NCI-H524 (cell line): ENCODE results near the gene TRIM32.
A peak's percentile ranks its signal among the peaks of the same experiment; 100 is the strongest.

Experiments
- DNase-seq, 2 experiments: peaks; one replicate each; lab custom pipeline; 2025; lab: John Stamatoyannopoulos, UW

Gene TRIM32

DNA sequence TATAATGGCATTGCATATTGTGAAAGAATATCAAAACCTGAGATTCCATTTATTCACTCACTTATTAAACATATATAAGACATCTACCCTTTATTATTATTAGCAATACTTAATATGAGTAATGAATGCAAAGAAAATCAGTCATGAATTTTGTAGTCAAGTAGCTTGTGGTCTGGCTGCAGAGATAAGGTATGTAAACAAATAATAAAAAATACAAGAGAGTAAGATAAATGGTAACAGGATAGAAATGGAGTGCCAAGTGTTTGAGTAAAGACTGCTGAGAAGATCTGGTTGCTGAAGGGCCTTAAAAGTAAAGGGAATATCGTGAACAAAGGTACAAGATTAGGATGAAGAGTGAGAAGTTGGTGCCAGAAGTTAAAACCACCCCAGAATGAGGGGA lies 18.4 kb downstream of the TRIM32 start:
- DNase-seq, result no peak

DNA sequence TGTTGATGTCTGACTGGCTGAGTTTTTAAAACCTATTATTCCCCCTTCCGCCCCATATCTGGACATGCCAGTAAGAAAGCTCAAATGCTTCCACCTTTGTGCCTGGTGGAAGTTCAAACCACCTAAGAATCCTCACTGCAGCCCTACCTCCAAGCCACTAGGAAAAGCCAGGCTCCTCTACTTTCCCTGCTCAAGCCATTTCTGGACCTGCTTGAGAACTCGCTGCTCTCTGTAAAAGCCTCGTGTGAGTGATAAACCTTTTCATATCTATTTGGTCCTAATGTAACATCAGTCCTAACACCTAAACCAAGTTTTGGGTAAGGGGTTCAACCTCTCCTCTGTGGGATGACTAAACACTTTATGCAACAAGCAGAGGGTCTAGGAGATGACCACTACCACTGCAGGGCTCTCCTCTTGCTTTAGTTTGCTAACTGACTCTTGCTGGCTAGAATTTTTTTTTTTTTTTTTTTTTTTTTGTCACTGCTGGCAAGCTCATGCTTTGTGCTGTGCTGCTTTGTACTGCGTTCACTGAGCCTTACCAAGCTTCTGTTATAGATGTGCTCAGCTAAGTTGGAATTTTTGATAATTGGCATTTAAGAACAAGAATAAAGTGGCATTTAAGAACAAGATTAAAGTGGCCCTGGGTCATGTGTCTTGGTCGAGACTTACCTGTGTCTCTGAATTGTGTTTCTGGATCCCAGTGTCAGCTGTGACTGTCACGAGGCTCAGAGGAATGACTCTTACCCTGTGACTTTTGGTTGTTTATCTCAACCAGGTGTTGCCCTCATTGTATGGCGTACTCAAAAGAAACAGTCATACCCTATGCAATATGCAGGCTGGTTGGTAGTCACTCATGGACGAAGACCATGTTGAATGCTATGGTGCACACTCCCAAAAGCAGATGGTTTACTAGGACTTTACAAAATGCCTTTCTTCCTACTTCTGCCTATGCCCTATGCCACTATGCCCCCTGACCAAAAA lies 19.5 kb downstream of the TRIM32 start:
- DNase-seq, result no peak

DNA sequence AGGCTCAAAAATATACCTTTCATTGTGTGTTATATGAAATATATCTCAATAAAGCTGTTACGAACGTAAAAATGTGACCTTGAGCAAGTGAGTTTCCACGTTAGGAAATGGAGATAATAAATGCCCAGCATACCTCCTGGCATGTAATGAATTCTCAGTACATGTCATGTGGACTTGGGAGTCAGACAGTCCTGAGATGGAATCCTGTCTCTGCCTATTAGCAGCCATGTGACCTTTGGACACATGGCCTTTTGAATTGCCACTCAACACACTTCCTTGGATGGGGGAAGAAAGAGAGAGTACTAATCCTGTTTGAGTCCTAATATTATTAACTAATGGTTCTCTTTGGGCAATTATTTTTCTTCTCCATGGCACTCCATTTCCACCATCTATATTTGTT lies 25.7 kb downstream of the TRIM32 start:
- no peak for DNase-seq

DNA sequence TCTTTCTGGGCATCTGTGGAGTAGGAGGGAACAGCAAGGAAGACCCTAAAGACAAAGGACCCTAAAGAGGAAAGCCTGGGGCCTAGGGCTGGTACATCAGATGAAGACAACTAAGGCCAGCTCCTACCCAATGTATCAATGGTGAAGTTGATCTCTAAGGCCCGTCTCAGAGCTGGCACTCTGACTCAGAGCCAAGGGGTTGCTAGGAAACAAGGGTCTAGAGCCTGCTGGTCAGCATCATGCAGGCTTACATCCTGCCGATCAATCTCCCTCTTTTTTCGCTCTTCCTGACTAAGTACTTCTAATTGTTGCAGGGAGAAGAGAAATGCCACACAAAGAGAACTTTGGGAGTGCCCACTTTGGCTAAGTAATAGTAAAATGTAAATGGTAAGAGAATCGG lies 26.2 kb downstream of the TRIM32 start:
- peak in 1 of 2 experiments; percentile 40 for DNase-seq

DNA sequence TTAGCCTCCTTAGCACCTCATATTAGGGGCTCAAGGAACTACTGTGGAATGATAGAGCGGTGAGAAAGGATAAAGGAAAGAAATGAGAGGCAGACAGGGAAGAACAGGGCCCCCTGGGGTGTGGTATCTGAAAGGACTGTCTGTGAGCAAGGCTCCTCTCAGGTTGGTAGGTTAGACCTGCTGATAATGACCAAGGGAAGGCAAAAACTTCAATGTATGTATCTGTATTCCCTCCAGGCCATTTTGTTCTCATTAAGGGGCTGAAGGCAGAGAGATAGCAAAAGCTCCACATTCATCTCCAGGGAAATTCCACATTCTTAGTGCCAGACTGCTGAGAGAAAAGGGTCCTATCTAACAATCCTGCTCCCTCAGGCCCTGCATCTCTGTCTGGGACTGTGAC lies 28.6 kb downstream of the TRIM32 start:
- DNase-seq, result no peak

DNA sequence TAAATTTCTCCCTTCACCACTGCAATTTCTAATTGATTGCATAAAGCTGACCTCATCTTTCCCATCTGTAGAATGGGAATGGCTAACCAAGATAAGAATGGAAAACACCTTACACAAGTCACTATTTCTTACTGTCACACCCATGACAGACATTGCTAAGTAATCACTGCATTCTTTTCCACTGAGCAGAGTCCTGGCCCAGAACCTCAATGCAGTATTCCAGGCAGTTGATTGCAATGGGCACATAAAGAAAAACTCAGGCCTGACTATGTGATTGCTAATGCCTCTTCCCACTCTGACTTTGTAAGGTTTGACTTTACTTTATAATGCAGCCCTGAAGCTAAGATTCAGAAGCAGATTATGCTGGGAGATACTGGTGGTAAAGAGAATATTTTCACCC lies 29.3 kb downstream of the TRIM32 start:
- no peak for DNase-seq

DNA sequence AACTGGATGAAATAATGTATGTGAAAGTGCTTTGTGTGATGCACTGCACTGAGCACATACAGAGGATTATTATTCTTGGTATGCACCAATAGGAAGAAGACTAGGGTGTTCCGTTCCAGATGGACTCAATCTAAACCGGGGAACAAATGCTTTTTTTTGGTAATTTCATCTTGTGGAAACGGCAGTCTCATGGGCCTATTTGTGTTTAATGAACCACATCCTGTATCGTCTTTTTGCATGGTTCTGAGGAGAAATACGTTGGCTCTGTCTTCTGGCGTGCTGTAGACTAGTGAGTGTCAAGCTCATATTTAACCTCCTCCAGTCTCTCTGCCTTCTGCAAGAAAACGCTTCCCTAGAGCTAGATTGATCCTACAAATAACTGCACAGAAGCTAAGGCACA lies 30.0 kb downstream of the TRIM32 start:
- no peak for DNase-seq

DNA sequence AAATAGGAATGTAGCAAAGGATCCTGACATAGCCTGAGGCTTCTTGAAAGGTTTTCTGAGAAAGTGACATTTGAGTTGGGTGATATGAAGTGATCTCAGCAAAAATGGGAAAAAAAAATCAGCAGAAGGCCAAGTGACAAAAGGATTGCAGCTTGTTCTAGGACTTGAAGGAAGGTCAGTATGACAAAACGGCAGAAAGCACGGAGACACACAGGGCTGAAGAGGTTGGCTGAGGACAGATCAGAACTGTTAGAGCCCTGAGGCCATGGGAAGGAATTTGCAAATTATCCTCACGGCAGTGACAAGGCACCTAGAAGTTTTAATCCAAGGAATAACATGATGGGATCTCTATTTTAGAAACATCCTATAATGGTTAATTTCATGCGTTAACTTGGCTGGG lies 31.0 kb downstream of the TRIM32 start:
- DNase-seq, result no peak

DNA sequence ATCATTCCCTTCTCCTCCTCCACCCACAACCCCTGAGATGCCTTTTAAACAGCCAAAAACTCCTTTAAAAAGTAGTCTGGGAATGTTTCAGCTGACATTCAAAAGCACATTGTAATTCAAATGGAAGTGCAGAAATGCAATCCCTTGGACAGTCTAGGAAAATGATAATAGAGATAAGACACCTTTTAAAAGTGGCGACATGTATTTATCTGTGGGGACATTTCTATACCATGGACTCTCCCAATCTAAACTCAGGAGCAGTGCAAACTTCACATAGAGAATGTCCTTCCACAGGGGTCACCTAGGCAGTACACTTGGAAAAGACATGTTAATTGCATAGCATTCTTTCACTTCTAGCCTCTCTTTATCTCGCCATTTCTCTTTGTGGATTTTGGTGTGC lies 33.0 kb downstream of the TRIM32 start:
- DNase-seq, result no peak

DNA sequence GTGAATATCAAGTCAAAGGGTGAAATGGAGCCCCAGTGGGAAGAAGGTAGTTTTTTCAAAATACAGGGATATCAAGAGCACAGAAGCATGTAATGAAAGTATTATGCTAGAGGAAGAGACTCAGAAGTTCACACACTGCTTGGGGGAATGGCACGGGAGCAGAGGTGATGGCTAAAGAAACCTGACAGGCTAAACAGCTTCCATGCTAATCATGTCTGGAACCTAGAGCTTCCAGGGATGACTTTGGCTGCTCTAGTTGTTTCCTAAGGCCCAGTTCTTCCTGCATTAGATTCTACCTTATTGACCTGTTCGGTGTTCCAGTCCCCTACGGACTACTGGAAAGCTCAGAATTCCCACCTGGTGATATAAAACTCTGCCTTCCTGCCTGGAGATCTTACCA lies 34.3 kb downstream of the TRIM32 start:
- DNase-seq, result no peak

DNA sequence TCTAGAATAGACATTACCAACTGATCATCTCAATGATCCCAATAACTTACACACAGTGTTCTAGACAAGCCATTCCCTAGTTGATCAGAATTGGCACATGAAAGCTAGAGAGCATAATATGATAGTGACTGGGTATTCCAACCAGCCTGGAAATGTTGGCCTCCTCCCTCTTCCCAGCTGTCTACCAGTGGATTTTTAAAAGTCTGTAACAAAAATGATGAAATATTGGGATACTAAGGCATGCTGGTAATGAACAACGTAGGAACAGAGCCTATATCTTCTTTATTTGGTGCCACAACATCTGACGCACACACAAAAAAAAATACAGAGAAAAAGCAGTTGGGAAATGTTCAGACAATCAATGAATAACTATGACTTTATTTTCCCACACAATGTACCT lies 34.8 kb downstream of the TRIM32 start:
- no peak for DNase-seq

DNA sequence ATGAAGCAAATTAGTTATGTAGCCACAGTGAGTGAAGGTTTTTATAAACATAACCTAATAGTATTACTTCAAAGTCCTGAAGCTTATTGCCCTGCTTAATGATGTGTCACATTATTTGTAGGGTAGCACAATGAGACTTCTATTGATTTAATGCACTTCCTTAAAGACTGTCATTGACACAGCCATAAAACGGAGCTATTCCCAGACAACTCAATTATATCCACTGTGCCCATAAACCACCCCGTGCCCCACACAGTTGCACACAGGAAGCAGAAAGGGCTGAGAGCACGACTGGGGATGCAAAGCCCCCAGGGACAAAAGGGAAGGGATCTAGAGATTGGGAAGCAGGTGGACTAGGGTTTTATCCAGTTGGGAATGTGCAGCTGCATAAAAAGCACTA lies 37.0 kb downstream of the TRIM32 start:
- no peak for DNase-seq

DNA sequence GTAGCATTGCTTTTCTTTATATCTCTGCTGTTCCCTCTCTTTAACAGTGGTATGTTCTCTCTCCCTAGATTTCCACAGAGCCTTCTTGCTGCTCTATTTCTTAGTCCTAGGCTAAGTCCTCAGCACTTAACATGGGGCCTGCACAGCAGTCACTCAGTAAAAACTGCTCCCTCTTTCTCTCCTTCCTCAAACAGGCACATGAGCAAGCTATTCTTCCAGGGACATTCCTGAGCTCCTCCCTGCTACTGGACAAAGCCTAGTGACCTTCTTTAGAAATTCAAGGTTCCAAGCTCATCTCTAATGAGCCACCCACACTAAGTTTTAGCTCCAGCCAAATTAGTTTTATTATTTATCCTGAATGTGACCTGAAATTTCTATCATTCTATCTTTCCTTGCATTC lies 39.5 kb downstream of the TRIM32 start:
- no peak for DNase-seq

DNA sequence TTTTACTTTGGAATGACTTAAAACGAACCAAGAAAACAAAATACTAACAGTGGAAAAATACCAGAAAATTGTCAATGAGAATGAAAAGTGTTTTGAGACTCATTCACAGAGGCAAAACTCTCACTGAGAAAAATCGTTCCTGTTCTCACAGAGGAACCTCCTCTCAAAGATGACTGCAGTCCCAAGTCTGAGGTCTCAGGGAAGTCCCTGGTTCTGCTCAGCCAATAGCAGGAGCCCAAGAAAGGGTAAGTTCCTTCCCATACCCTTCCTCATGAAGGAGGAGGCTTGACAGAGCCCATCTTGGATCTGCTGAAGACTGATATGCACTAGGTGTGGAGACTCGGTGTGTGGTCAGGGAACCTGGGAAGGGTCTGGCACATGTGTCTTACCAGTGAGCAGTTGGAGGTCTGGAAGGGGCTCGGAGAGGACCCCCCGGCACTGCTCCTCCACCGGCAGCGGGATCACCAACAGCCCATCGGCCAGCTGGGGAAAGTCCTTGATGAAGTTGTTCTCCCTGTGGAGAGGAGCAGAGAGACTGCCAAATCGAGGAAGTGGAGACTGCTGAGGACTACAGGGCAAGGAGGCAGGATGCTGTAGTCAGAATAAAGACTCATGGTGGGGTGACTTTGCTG lies 46.0 kb downstream of the TRIM32 start:
- DNase-seq, result no peak

DNA sequence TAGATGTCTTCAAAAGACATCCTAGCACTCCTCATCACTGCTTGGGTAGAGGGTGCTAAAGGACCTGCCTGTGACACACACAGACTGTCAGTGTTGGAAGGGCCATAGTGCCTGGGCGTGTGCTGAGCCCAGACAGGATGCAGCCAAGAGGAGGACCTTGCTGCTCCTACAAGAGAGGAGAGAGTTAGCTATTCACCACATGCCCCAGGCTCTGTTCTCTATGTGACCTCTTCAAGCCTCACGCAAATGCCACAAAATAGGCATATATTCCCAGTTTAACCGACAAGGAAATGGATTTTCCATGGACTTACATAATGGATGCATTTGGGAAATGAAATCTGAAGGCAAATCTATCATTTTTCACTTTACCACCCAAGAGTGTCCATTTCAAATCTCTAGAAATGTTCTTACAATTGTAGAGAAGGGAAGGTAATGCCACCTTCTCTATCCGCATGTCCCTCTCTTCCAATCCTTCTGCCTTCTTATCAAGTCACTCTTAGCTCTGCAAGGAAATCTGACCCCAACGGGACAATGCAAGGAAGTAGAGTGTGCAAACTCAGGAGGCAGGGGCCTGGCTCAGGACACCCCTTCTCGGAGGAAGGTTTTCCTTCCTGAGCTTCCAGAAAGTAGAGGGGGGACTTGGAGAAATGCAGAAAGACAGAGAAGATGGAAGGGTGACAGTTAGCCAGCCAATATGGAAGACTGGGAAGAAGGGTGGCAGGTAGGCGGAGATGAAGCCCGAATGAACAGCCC lies 49.5 kb downstream of the TRIM32 start:
- DNase-seq, result no peak

DNA sequence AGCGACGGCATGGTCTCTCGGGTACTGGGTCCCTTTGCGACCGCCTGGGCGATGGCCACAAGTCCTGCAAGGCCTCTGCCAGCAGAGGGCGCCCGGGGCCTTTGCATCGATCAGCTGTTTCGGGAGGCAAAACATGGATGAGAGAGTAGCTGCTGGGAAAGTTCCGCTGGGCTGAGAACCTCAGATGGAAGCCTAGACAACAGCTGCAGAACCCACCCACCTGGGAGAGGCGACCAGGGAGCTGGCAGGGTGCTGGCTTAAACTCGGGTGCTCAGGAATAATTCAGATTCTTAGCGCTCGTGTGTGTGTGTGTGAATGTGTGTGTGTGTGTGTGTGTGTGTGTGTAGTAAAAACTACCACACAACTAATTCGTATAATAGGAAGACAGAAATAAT lies 50.0 kb downstream of the TRIM32 start:
- peak; percentile 92 to 95 for DNase-seq

DNA sequence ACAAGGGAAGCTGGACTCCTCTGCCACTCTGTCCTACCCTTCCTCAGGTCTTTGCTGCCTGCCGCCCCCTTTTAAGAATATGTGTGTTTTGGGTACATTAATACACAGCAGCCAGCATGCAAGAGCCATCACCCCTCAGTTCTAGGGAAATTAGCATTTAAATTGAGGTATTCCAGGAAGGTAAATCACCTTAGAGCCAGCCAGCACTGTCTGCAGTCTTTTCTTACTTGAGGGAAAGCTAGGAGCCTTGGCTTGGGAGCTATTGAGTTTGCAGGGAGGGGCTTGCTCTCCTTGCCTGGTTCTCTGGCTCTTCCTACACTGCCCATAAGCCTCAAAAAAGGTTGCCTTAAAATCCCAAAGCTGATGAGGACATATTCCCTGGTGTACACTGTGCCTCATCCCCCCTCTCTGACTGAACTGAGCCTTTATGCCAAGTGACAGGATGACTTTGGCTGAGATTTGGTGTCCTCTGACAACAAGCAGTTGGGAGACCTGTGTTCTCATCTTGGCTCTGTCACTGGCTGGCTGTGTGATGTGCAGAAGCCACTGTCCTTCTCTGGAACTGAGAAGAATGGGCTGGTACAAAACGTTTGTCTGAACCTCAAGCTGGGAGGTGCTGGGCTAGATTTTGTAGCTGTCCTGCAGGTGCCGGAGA lies 54.1 kb downstream of the TRIM32 start:
- no peak for DNase-seq

DNA sequence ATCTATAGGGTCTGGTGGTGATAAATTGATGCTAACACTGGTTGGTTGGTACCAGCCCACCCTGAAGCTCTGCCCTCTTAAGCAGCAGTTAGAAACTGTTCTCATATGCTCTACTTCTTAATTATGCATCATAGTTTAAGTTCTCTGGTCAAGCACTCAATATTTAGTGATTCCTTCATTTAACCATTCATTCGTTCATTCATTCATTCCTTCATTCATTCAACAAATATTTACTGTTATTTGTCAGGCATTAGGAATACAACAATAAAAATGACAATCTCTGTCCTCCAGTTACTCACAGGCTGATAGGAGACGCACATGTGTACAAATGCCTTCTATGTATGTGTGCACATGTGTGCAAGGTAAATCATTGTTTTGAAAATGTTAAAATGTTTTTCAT lies 54.6 kb downstream of the TRIM32 start:
- DNase-seq, result no peak

DNA sequence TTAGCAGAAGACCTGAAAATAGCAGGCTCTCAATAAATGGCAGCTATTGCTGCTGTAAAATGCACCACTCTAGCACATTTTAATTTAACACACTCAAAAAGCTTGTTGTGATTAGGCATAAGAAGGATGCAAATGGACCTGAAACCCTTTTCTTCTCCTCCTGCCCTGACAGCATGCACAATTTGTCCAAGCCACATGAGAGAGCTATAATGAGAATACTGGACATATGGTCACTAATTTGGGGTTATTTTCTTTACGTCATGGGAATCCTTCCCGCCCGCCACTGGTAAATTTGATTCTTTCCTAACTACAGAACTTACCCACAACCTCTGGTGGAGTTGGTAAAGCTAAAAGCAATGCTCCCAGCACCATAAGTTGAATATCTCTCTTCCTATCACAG lies 62.1 kb downstream of the TRIM32 start:
- peak in 1 of 2 experiments; percentile 22 for DNase-seq

DNA sequence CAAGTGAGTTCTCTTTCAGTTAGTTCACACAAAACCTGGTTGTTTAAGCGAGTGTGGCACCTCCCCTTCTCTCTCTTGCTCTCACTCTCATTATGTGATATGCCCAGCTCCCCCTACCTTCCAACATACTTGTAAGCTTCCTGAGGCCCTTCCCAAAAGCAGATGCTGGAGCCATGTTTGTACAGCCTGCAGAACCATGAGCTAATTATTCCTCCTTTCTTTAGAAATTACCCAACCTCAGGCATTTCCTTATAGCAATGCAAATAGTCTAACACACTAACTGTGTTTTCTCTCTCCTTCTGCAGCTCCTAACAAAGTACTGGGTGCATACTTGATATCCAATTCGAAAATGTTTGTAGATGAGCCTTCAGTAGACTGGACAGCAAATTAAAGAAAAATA lies 62.7 kb downstream of the TRIM32 start:
- DNase-seq, result no peak

DNA sequence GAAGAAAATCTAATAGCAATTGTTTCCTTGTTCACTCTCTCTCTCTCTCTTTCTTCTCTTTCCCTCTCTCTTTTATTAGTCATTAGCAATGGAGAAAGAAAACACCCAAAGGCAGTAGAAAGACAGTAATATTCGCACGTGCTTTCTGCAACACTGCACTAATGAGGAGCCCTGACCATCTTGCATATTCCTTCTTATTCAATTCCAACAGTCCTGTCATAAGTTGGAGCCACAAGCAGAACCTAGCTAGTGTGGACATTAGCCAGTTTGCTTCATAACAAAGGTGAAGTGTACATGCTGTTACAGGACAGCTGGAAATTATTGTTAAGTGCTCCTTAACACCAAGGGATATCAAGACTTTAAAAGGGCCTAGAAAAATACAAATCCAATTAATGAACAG lies 63.4 kb downstream of the TRIM32 start:
- DNase-seq, result peak in 1 of 2 experiments; percentile 32
